Smooth muscle cell (in vitro differentiated cells): ENCODE data around the gene CITED2. TPM values are rescaled to one million over a fixed set of nuclear protein-coding genes. Genes with fewer than 3 reads are reported as not detected.
A peak's percentile ranks its signal among the peaks of the same experiment; 100 is the strongest.

Source experiments
- DNase-seq: peaks from one replicate; lab custom pipeline; 2025; ENCODE audit not compliant: unreplicated experiment; lab: John Stamatoyannopoulos, UW
- H2AFZ ChIP-seq: fragments of 200-600 bp; sonication (generic); 2 replicates; pipeline ENCODE4 v1.6.0; 2016; ENCODE audit warnings: antibody characterized with exemption, low read depth, mild to moderate bottlenecking
- H3F3A ChIP-seq: fragments of 200-600 bp; sonication (generic); 2 replicates; pipeline ENCODE4 v1.6.0; 2017; ENCODE audit warnings: antibody characterized with exemption, low read depth
- H3K27ac ChIP-seq: fragments of 200-600 bp; sonication (generic); 2 replicates; pipeline ENCODE4 v1.5.1; 2016; ENCODE audit warnings: low read depth, mild to moderate bottlenecking
- H3K27me3 ChIP-seq: fragments of 200-600 bp; sonication (generic); 2 replicates; pipeline ENCODE4 v1.6.1; 2016; ENCODE audit warnings: low read depth, mild to moderate bottlenecking
- H3K36me3 ChIP-seq: fragments of 200-600 bp; sonication (generic); 2 replicates; pipeline ENCODE4 v1.5.1; 2016; ENCODE audit warnings: low read depth
- H3K4me1 ChIP-seq: fragments of 200-600 bp; sonication (generic); 2 replicates; pipeline ENCODE4 v1.5.1; 2016; ENCODE audit warnings: low read depth
- H3K4me2 ChIP-seq: fragments of 200-600 bp; sonication (generic); 2 replicates; pipeline ENCODE4 v1.6.0; 2016; ENCODE audit warnings: mild to moderate bottlenecking
- H3K4me3 ChIP-seq: fragments of 200-600 bp; sonication (generic); 2 replicates; pipeline ENCODE4 v1.5.1; 2016; ENCODE audit warnings: mild to moderate bottlenecking
- H3K79me2 ChIP-seq: fragments of 200-600 bp; sonication (generic); 2 replicates; pipeline ENCODE4 v1.6.0; 2016; ENCODE audit warnings: low read depth, mild to moderate bottlenecking
- H3K9ac ChIP-seq: fragments of 200-600 bp; sonication (generic); 2 replicates; pipeline ENCODE4 v1.6.0; 2016; ENCODE audit warnings: low read depth
- H3K9me3 ChIP-seq: fragments of 200-600 bp; sonication (generic); replicated peaks from 2 replicates; pipeline ENCODE4 v1.5.1; 2016; ENCODE audit warnings: low read depth
- H4K20me1 ChIP-seq: fragments of 200-600 bp; sonication (generic); 2 replicates; pipeline ENCODE4 v1.6.0; 2016; ENCODE audit warnings: low read depth
- CTCF ChIP-seq: fragments of 200-600 bp; sonication (generic); IDR thresholded peaks from 2 replicates; pipeline ENCODE4 v1.5.1; 2017; ENCODE audit warnings: borderline replicate concordance, mild to moderate bottlenecking, antibody characterized with exemption; ENCODE audit not compliant: insufficient read depth, poor library complexity, severe bottlenecking
- WGBS: methylation state at CpG from one replicate; pipeline ENCODE4 v1.1.7; 2016; ENCODE audit warnings: low lambda C conversion rate; 5-methylcytosine and 5-hydroxymethylcytosine counted together
- polyA plus RNA-seq: library from polyadenylated mRNA; unstranded; fragments of >200 nt; fragmentation: Nextera tagmentation; extraction: Ambion mirVana; gene quantifications from 2 replicates; pipeline ENCODE4 v1.2.1, GENCODE V29; 2016
- total RNA-seq: library from RNA; depleted of rRNA; stranded (reverse); fragments of >200 nt; gene quantifications from 2 replicates; pipeline ENCODE4 v1.2.3, GENCODE V29; 2014

The CITED2 gene
- total and polyA plus RNA-seq, 2 experiments from 2014 or later, result 67.9 to 209 TPM

DNA sequence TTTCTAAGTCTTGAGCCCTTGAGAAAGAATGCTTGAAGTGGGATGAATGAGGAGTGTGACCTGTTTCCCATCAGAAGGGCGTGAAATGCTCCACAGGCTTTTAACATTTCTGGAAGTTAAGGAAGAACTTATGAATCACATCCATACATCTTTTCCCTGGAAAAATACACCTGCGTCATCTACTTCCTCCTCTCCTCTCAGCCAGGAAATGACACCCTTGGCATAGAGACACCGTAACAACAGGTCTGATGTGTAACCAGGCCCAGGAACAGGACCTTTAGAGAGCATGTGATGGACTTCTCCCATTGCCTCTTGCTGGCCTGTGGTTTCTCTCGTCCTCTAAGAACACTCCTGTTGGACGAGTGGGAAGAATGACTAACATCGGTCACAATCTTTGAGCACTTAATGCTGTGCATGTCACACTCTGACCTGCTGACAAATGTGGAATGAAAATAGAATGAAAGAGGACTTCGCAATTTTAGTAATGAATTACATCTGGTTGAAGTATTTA, 28.5 kb upstream of the CITED2 start:
- H3K27ac ChIP-seq, result peak overlapping the region; percentile 63
- no peaks in the 10 kb centered on the region for H3K9me3 ChIP-seq
- 36% methylated on average over 7 of the region's 7 CpGs for WGBS
- no peaks in the 10 kb centered on the region for H3K79me2 ChIP-seq
- TF ChIP-seq CTCF, result no peak
- H2AFZ ChIP-seq, result no peak overlapping the region
- H3K9ac ChIP-seq, result no peak overlapping the region
- DNase-seq, result no peak
- no peaks in the 10 kb centered on the region for H3K36me3 ChIP-seq
- no peak overlapping the region for H3K4me3 ChIP-seq
- H3K4me2 ChIP-seq, result peak overlapping the region; percentile 7
- H3K4me1 ChIP-seq, result peaks cover 9% of the 10 kb centered on the region
- H4K20me1 ChIP-seq, result no peaks in the 10 kb centered on the region
- H3K27me3 ChIP-seq, result no peaks in the 10 kb centered on the region
- no peaks in the 10 kb centered on the region for H3F3A ChIP-seq

DNA sequence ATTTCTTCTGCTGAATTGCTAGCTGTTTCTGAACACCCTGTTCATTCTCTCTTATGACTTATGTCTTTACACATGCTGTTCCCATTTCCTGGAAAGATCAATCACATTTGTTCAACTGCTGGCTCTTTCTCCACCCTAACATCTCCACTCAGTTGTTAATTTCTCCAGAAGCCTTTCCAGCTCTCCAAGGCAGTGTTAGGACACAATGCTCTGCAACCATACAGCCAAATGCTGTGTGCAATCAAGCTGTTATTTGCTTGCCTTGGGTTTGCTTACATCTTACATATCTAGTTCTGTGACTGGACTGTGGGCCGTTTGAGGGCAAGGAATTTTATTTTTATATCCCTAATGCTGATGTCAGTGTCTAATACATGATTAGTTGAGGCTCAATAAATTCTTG, 24.2 kb upstream of the CITED2 start:
- DNase-seq, result no peak
- Histone ChIP-seq H3K79me2 (no peaks in the 10 kb centered on the region), H3K27ac (no peak overlapping the region), H3K4me2 (no peak overlapping the region), H2AFZ (no peak overlapping the region), H3K9me3 (no peaks in the 10 kb centered on the region), H3K4me3 (no peak overlapping the region), H3K27me3 (no peaks in the 10 kb centered on the region), H3K9ac (no peak overlapping the region), H4K20me1 (no peaks in the 10 kb centered on the region), H3F3A (no peaks in the 10 kb centered on the region), H3K36me3 (no peaks in the 10 kb centered on the region), H3K4me1 (peaks cover 8% of the 10 kb centered on the region)
- no peak for TF ChIP-seq CTCF
- 61% methylated on average over 1 of the region's 1 CpG for WGBS

DNA sequence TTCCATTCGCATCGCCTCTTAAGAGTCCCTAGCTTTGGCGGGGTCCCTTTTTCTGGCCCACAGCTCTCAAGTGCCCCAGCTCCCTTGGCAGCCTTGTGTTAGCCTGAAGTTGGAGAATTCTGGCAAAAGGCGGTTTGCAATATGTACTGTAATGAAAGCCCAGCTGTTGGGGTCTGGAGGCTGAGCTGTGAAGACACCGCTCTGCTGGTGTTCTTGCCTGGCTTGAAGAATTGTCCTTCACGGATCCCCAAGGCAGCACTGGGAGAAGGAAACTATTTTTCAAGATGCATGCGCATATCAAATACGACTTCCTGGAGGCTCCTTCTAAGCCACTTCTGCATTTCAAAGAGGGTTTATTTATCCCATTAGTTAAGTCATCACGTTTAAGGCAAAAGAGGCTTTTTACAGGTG, 21.4 kb upstream of the CITED2 start:
- no peak overlapping the region for H3K4me3 ChIP-seq
- H3K9ac ChIP-seq, result no peak overlapping the region
- 43% methylated on average over 9 of the region's 9 CpGs for WGBS
- H4K20me1 ChIP-seq, result no peaks in the 10 kb centered on the region
- no peaks in the 10 kb centered on the region for H3K9me3 ChIP-seq
- peak overlapping the region; percentile 52 for H2AFZ ChIP-seq
- H3K4me1 ChIP-seq, result peaks cover 8% of the 10 kb centered on the region
- DNase-seq, result no peak
- H3K79me2 ChIP-seq, result no peaks in the 10 kb centered on the region
- no peak overlapping the region for H3K4me2 ChIP-seq
- TF ChIP-seq CTCF, result no peak
- no peaks in the 10 kb centered on the region for H3K27me3 ChIP-seq
- no peak overlapping the region for H3K27ac ChIP-seq
- no peaks in the 10 kb centered on the region for H3F3A ChIP-seq
- no peaks in the 10 kb centered on the region for H3K36me3 ChIP-seq

DNA sequence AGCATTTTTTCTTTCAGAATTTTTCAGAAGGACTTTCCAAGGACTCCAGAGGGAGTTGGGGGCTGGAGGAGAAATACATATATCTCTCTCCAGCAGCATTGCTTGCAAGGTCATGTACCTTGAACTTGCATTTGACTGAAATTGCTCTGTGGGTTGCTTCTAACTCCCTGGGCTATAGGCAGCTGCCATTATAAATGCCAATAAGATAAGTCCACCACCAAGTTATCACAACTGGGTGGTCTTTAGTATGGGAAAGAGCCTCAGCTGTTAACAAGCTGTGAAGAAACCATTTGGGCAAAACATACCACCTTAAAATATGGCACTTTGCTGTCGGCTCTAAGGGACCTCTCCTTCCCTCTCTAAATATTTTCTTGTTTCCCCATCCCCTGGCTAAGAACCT, 20.9 kb upstream of the CITED2 start:
- Histone ChIP-seq H3K79me2 (no peaks in the 10 kb centered on the region), H3K4me1 (peaks cover 8% of the 10 kb centered on the region), H3K27ac (no peak overlapping the region), H3K4me3 (no peak overlapping the region), H3F3A (no peaks in the 10 kb centered on the region), H2AFZ (no peak overlapping the region), H3K9me3 (no peaks in the 10 kb centered on the region), H3K4me2 (no peak overlapping the region), H3K27me3 (no peaks in the 10 kb centered on the region), H3K9ac (no peak overlapping the region), H3K36me3 (no peaks in the 10 kb centered on the region), H4K20me1 (no peaks in the 10 kb centered on the region)
- DNase-seq, result no peak
- WGBS, result 62% methylated on average over 1 of the region's 1 CpG
- no peak for TF ChIP-seq CTCF
